ENCODE measurements around the gene C1orf52.

DNA sequence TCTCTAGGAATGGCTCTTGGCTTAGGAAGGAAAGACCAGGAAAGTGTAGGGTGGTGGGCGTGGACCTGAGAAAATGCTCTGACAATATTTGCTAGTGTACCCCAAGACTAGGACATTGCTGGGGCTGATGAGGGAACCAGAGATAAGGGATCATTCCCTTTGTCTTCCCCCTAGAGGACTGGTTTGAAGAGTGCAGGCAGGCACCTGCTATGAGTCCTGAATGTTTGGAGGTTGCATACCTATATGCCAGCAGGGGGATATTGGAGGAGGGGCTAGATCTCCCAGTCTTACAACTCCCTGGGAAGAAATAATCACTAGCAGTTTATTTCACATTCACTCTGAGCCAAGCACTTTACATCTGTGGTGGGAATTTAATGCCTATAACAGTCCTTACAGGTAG, 23.0 kb upstream of the C1orf52 start:
- TF ChIP-seq, protein P1, sequence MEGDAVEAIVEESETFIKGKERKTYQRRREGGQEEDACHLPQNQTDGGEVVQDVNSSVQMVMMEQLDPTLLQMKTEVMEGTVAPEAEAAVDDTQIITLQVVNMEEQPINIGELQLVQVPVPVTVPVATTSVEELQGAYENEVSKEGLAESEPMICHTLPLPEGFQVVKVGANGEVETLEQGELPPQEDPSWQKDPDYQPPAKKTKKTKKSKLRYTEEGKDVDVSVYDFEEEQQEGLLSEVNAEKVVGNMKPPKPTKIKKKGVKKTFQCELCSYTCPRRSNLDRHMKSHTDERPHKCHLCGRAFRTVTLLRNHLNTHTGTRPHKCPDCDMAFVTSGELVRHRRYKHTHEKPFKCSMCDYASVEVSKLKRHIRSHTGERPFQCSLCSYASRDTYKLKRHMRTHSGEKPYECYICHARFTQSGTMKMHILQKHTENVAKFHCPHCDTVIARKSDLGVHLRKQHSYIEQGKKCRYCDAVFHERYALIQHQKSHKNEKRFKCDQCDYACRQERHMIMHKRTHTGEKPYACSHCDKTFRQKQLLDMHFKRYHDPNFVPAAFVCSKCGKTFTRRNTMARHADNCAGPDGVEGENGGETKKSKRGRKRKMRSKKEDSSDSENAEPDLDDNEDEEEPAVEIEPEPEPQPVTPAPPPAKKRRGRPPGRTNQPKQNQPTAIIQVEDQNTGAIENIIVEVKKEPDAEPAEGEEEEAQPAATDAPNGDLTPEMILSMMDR (IDR thresholded peaks at IDR 0.05; ENCODE audit: insufficient read depth, low read length): no peak
- no peak for TF ChIP-seq POLR2AphosphoS5 (IDR thresholded peaks at IDR 0.05; ENCODE audit: low read depth)
